ENCODE results near the gene IDH3A. TPM values are rescaled to one million over a fixed set of nuclear protein-coding genes. Genes with fewer than 3 reads are reported as not detected.

The IDH3A gene
- total RNA-seq, 1 experiment from 2014 or later: 40.2 TPM

- no peak overlapping the region for H4K8ac ChIP-seq (replicated peaks; ENCODE audit: insufficient read length, low read depth, low read length)
- Mint-ChIP-seq H3K4me3 (no peak overlapping the region), H3K27me3 (ENCODE audit: low read depth) (peaks cover 3% of the 10 kb centered on the region), H3K27ac (no peak overlapping the region), H3K9me3 (no peaks in the 10 kb centered on the region), H3K36me3 (ENCODE audit: insufficient read depth in 1 of 3, low read depth in 3 of 3) (peaks cover 4 to 11% (median 7%) of the 10 kb centered on the region in 3 experiments; a peak in 5 of 7 replicates), H3K4me1 (no peaks in the 10 kb centered on the region)
- no peak overlapping the region for H3K56ac ChIP-seq (ENCODE audit: insufficient read length, low read depth, low read length)
- no peaks in the 10 kb centered on the region for H3K79me2 ChIP-seq (ENCODE audit: insufficient read depth, low read length)
- H4K91ac ChIP-seq (ENCODE audit: insufficient read length, low read depth, low read length): no peak overlapping the region
- no peak overlapping the region for H2BK20ac ChIP-seq (ENCODE audit: low read depth, low read length, poor library complexity, severe bottlenecking)
- no peak overlapping the region for H2BK15ac ChIP-seq (ENCODE audit: low read depth, low read length)
- H3K27me3 ChIP-seq (ENCODE audit: insufficient read depth, low read length): no peaks in the 10 kb centered on the region
- no peaks in the 10 kb centered on the region for H4K20me1 ChIP-seq (ENCODE audit: control insufficient read depth, insufficient read depth, insufficient read length)
- no peak overlapping the region for H3K9ac ChIP-seq (ENCODE audit: extremely low read depth, insufficient read length, low read length)
- H3K18ac ChIP-seq (ENCODE audit: insufficient read length, low read depth, low read length): no peak overlapping the region
- H2AK5ac ChIP-seq (ENCODE audit: insufficient read length, low read length): no peak overlapping the region
- H2BK5ac ChIP-seq (ENCODE audit: insufficient read length, low read length): no peak overlapping the region
- no peaks in the 10 kb centered on the region for H3K9me3 ChIP-seq (ENCODE audit: control insufficient read depth, low read depth, low read length)
- no peak overlapping the region for H3T11ph ChIP-seq (ENCODE audit: low read length)
- H2BK120ac ChIP-seq (ENCODE audit: low read depth, low read length, poor library complexity, severe bottlenecking): no peak overlapping the region
- no CpG with 5 or more reads among the region's 5 CpGs for WGBS (ENCODE audit: extremely low coverage, insufficient read length, low lambda C conversion rate)
- no peak for TF ChIP-seq CTCF (conservative IDR thresholded peaks at IDR 0.05)
- H3K4me2 ChIP-seq (ENCODE audit: insufficient read depth, insufficient read length, low read length): no peak overlapping the region
- no peaks in the 10 kb centered on the region for H3K4me1 ChIP-seq (ENCODE audit: insufficient read depth, low read length)
- no peak overlapping the region for H3K23ac ChIP-seq (ENCODE audit: insufficient read length, low read depth, low read length)
- H3K23me2 ChIP-seq (ENCODE audit: insufficient read length, low read depth, low read length, poor library complexity, severe bottlenecking): no peaks in the 10 kb centered on the region
- no peak for DNase-seq
- no peak overlapping the region for H4K5ac ChIP-seq (ENCODE audit: insufficient read length, low read depth, low read length)
- no peak overlapping the region for H2BK12ac ChIP-seq (ENCODE audit: insufficient read length, low read depth, low read length)
- H3K14ac ChIP-seq (ENCODE audit: insufficient read depth, low read length): no peak overlapping the region
- no peaks in the 10 kb centered on the region for H3K79me1 ChIP-seq (ENCODE audit: insufficient read depth, low read depth, low read length, poor library complexity, severe bottlenecking)
- H3K4ac ChIP-seq (ENCODE audit: low read depth, low read length): no peak overlapping the region
- no peak overlapping the region for H3K27ac ChIP-seq (ENCODE audit: insufficient read length, low read depth, low read length)
- H2AFZ ChIP-seq (ENCODE audit: low read length): no peak overlapping the region
These were observed 47.6 kb upstream of the IDH3A start for GRCh38 chr15:78101423-78102105.
